H1 (cell line): ENCODE data around the gene RHO. TPM values are rescaled to one million over a fixed set of nuclear protein-coding genes. Genes with fewer than 3 reads are reported as not detected.

ENCODE experiments used
- CTCF ChIA-PET: fragments of 300-600 bp; sonication (Branson Sonifier 250); formaldehyde crosslinking; loops from one replicate; lab custom pipeline; 2021; ENCODE audit not compliant: partially characterized antibody; lab: Charles Lee
- POLR2A ChIA-PET: fragments of 300-600 bp; sonication (Branson Sonifier 250); formaldehyde crosslinking; loops from one replicate; lab custom pipeline; 2021; ENCODE audit warnings: inconsistent platforms; ENCODE audit not compliant: partially characterized antibody; lab: Charles Lee
- DNase-seq, 2 experiments: peaks; one replicate each; pipeline versions ENCODE4 v3.0.0 to v3.0.0-alpha.2; 2010 to 2022; ENCODE audit warnings: low spot score in 2 of 2, low read depth in 1 of 2, mixed read lengths in 1 of 2
- FAIRE-seq: peaks from 2 replicates; lab custom pipeline; 2011; peaks lifted over from hg19 to GRCh38; lab: Jason Lieb, UNC
- H2AFZ ChIP-seq: 2 replicates; pipeline ENCODE4 v1.8.1; 2012; ENCODE audit warnings: low read length, inconsistent platforms
- H2AK5ac ChIP-seq: 2 replicates; pipeline ENCODE4 v1.6.1; 2013; ENCODE audit warnings: low read depth, low read length
- H2BK120ac ChIP-seq: replicated peaks from 2 replicates; pipeline ENCODE3; 2013; ENCODE audit warnings: low read depth, low read length, inconsistent platforms
- H2BK12ac ChIP-seq: 2 replicates; pipeline ENCODE4 v1.6.1; 2013; ENCODE audit warnings: low read depth, low read length
- H2BK15ac ChIP-seq: 2 replicates; pipeline ENCODE4 v1.6.1; 2013; ENCODE audit warnings: low read length
- H2BK20ac ChIP-seq: 2 replicates; pipeline ENCODE4 v1.6.1; 2013; ENCODE audit warnings: low read length
- H2BK5ac ChIP-seq: 2 replicates; pipeline ENCODE4 v1.6.1; 2013; ENCODE audit warnings: low read depth, low read length
- H3K14ac ChIP-seq: 2 replicates; pipeline ENCODE4 v1.6.1; 2013; ENCODE audit warnings: inconsistent platforms; ENCODE audit not compliant: insufficient read length
- H3K18ac ChIP-seq: 2 replicates; pipeline ENCODE4 v1.6.1; 2013; ENCODE audit warnings: low read length; ENCODE audit errors: extremely low read depth
- H3K23ac ChIP-seq: 2 replicates; pipeline ENCODE4 v1.6.1; 2013; ENCODE audit warnings: inconsistent platforms; ENCODE audit not compliant: insufficient read length
- H3K23me2 ChIP-seq: 2 replicates; pipeline ENCODE4 v1.6.1; 2013; ENCODE audit warnings: low read depth, low read length
- H3K27ac ChIP-seq: 2 replicates; pipeline ENCODE4 v1.6.1; 2011; ENCODE audit warnings: low read depth, low read length, inconsistent platforms
- H3K27me3 ChIP-seq, 4 experiments: replicated peaks in 1 of 4; 1 replicate in 1 of 4; 2 replicates in 3 of 4; pipeline versions ENCODE4 v1.6.1 to v1.8.1; 2011 to 2013; ENCODE audit warnings: low read length in 3 of 4, mild to moderate bottlenecking in 3 of 4, inconsistent platforms in 2 of 4, mixed read lengths in 2 of 4, moderate library complexity in 1 of 4; ENCODE audit not compliant: control insufficient read depth in 3 of 4, insufficient read depth in 3 of 4; ENCODE audit errors: extremely low read depth in 1 of 4
- H3K36me3 ChIP-seq, 4 experiments: 2 replicates each; pipeline versions ENCODE4 v1.6.1 to v1.8.1; 2011 to 2013; ENCODE audit warnings: mild to moderate bottlenecking in 4 of 4, low read length in 3 of 4, moderate library complexity in 2 of 4, control low read depth in 1 of 4, inconsistent platforms in 1 of 4; ENCODE audit not compliant: insufficient read depth in 4 of 4, control insufficient read depth in 2 of 4
- H3K4ac ChIP-seq: replicated peaks from 2 replicates; pipeline ENCODE3; 2013; ENCODE audit warnings: low read length, low read depth, mixed read lengths, inconsistent platforms; ENCODE audit not compliant: insufficient read length
- H3K4me1 ChIP-seq, 4 experiments: replicated peaks in 1 of 4; 1 replicate in 1 of 4; 2 replicates in 3 of 4; pipeline versions ENCODE4 v1.6.1 to v1.8.1; 2011 to 2013; ENCODE audit warnings: low read length in 3 of 4, inconsistent platforms in 2 of 4, mixed read lengths in 1 of 4; ENCODE audit not compliant: insufficient read depth in 4 of 4, control insufficient read depth in 3 of 4
- H3K4me2 ChIP-seq, 2 experiments: 2 replicates each; pipeline versions ENCODE4 v1.6.1 to v1.8.1; 2011 to 2013; ENCODE audit warnings: low read depth in 2 of 2, low read length in 2 of 2, control low read depth in 1 of 2, inconsistent platforms in 1 of 2, mild to moderate bottlenecking in 1 of 2; ENCODE audit not compliant: insufficient read depth in 1 of 2
- H3K4me3 ChIP-seq, 4 experiments: fragments of 200-600, 300-600 bp in 1 of 4; sonication (generic), shearing (Covaris generic), sonication (Bioruptor Twin) in 1 of 4; 2 replicates each; pipeline versions ENCODE4 v1.5.1 to v1.8.1; 2011 to 2016; ENCODE audit warnings: low read length in 4 of 4, low read depth in 3 of 4, control low read depth in 2 of 4, inconsistent platforms in 2 of 4, mild to moderate bottlenecking in 2 of 4, mixed read lengths in 1 of 4, moderate library complexity in 1 of 4; ENCODE audit not compliant: insufficient read depth in 2 of 4; ENCODE audit errors: extremely low read depth in 1 of 4
- H3K56ac ChIP-seq: replicated peaks from 2 replicates; pipeline ENCODE3; 2013; ENCODE audit warnings: low read depth, mild to moderate bottlenecking, mixed read lengths, low read length, inconsistent platforms; ENCODE audit not compliant: insufficient read length
- H3K79me1 ChIP-seq: 2 replicates; pipeline ENCODE4 v1.6.1; 2013; ENCODE audit warnings: low read depth, low read length, control low read depth
- H3K79me2 ChIP-seq, 2 experiments: 2 replicates each; pipeline versions ENCODE4 v1.6.1 to v1.8.1; 2012 to 2013; ENCODE audit warnings: low read length in 2 of 2, mild to moderate bottlenecking in 2 of 2, inconsistent platforms in 1 of 2; ENCODE audit not compliant: insufficient read depth in 2 of 2, control insufficient read depth in 1 of 2
- H3K9ac ChIP-seq, 4 experiments: replicated peaks in 1 of 4; 1 replicate in 1 of 4; 2 replicates in 3 of 4; pipeline versions ENCODE4 v1.6.1 to v1.8.1; 2011 to 2013; ENCODE audit warnings: low read depth in 3 of 4, low read length in 3 of 4, control low read depth in 2 of 4, mild to moderate bottlenecking in 2 of 4, moderate library complexity in 2 of 4, inconsistent platforms in 1 of 4; ENCODE audit errors: extremely low read depth in 1 of 4
- H3K9me3 ChIP-seq, 2 experiments: 2 replicates each; pipeline versions ENCODE4 v1.6.1 to v1.8.1; 2012 to 2013; ENCODE audit warnings: mild to moderate bottlenecking in 2 of 2, moderate library complexity in 2 of 2, control low read depth in 1 of 2, inconsistent platforms in 1 of 2, low read depth in 1 of 2, low read length in 1 of 2, mixed read lengths in 1 of 2; ENCODE audit not compliant: insufficient read depth in 2 of 2
- H4K20me1 ChIP-seq, 2 experiments: replicated peaks in 1 of 2; 2 replicates each; pipeline versions ENCODE3 to v1.8.1; 2011 to 2013; ENCODE audit warnings: inconsistent platforms in 2 of 2, low read length in 2 of 2, mild to moderate bottlenecking in 1 of 2; ENCODE audit not compliant: insufficient read depth in 2 of 2, control insufficient read depth in 1 of 2
- H4K5ac ChIP-seq: 2 replicates; pipeline ENCODE4 v1.6.1; 2013; ENCODE audit warnings: low read length, low read depth, mixed read lengths, inconsistent platforms; ENCODE audit not compliant: insufficient read length
- H4K8ac ChIP-seq: 2 replicates; pipeline ENCODE4 v1.8.0; 2013; ENCODE audit warnings: mild to moderate bottlenecking, moderate library complexity, low read length, inconsistent platforms; ENCODE audit not compliant: insufficient read depth; ENCODE audit errors: extremely low read depth
- H4K91ac ChIP-seq: replicated peaks from 2 replicates; pipeline ENCODE3; 2013; ENCODE audit warnings: low read length, mixed read lengths, inconsistent platforms; ENCODE audit not compliant: insufficient read length
- CBX5 ChIP-seq: fragments of 300-800, 300-1000 bp; sonication (generic); IDR thresholded peaks from 2 replicates; pipeline ENCODE4 v1.7.1; 2016; ENCODE audit warnings: antibody characterized with exemption, low read length, low read depth
- CHD1 ChIP-seq: IDR thresholded peaks from 2 replicates; pipeline ENCODE4 v1.6.1; 2012; ENCODE audit warnings: low read depth, low read length, improper control_type of control experiment
- CHD2 ChIP-seq: IDR thresholded peaks from 2 replicates; pipeline ENCODE4 v1.6.1; 2012; ENCODE audit warnings: low read length, improper control_type of control experiment
- EP300 ChIP-seq, 2 experiments: IDR thresholded peaks; 1 replicate in 1 of 2; 2 replicates in 1 of 2; pipeline ENCODE4 v1.6.1; 2011 to 2012; ENCODE audit warnings: low read depth in 2 of 2, low read length in 2 of 2, mild to moderate bottlenecking in 2 of 2, borderline replicate concordance in 1 of 2, inconsistent platforms in 1 of 2, moderate library complexity in 1 of 2
- MAFK ChIP-seq: IDR thresholded peaks from 2 replicates; pipeline ENCODE4 v1.6.1; 2012; ENCODE audit warnings: low read depth, mild to moderate bottlenecking, improper control_type of control experiment, low read length
- POU5F1 ChIP-seq: IDR thresholded peaks from 2 replicates; pipeline ENCODE4 v1.6.1; 2011; ENCODE audit warnings: low read depth, mild to moderate bottlenecking, low read length, moderate library complexity
- RXRA ChIP-seq: IDR thresholded peaks from 2 replicates; pipeline ENCODE4 v1.6.1; 2011; ENCODE audit warnings: low read depth, mild to moderate bottlenecking, low read length, moderate library complexity; ENCODE audit not compliant: insufficient read depth
- SP4 ChIP-seq: IDR thresholded peaks from 2 replicates; pipeline ENCODE4 v1.6.1; 2012; ENCODE audit warnings: low read length, inconsistent platforms
- TAF7 ChIP-seq: optimal IDR thresholded peaks from 2 replicates; pipeline ENCODE3; 2011; ENCODE audit warnings: low read depth, mild to moderate bottlenecking, inconsistent platforms, low read length, moderate library complexity, borderline replicate concordance
- ZNF274 ChIP-seq: IDR thresholded peaks from 2 replicates; pipeline ENCODE4 v1.7.0; 2012; ENCODE audit warnings: low read length, borderline replicate concordance; ENCODE audit errors: extremely low read depth
- WGBS, 2 experiments: shearing (Covaris generic) in 1 of 2; methylation state at CpG; one replicate each; pipeline versions ENCODE4 v1.1.6 to v1.1.7; 2013 to 2015; ENCODE audit warnings: low lambda C conversion rate in 2 of 2, mixed read lengths in 2 of 2, inconsistent platforms in 1 of 2, low coverage in 1 of 2, missing lambda C conversion rate in 1 of 2; ENCODE audit not compliant: insufficient replicate concordance in 2 of 2, insufficient coverage in 1 of 2, insufficient read length in 1 of 2; ENCODE audit errors: extremely low coverage in 1 of 2, missing lambda C conversion rate in 1 of 2; 5-methylcytosine and 5-hydroxymethylcytosine counted together
- polyA plus RNA-seq, 7 experiments: library from polyadenylated mRNA; depleted of rRNA in 3 of 7; stranded (reverse) in 5 of 7; unstranded in 2 of 7; fragments of >200 nt in 5 of 7; fragments of 200-250 nt in 2 of 7; gene quantifications; 1 replicate in 5 of 7; 2 replicates in 1 of 7; 4 replicates in 1 of 7; pipeline versions ENCODE4 v1.2.1 to v1.2.3, GENCODE V29; 2011 to 2013; ENCODE audit warnings: missing spikeins in 2 of 7, mixed read lengths in 2 of 7
- total RNA-seq: library from RNA; stranded (reverse); fragmentation: NEBNext Ultra II Directional; extraction: Animal tissue kit (Norgen Biotek cat#: 25700); gene quantifications from 2 replicates; pipeline ENCODE4 v1.2.1, GENCODE V29; 2021
- TF ChIP-seq, protein P1 (sequence below), 3 experiments: IDR thresholded peaks; 1 replicate in 2 of 3; 2 replicates in 1 of 3; pipeline versions ENCODE4 v1.5.1 to v1.6.1; 2011; ENCODE audit warnings: low read length in 3 of 3, mild to moderate bottlenecking in 3 of 3, inconsistent platforms in 2 of 3, low read depth in 1 of 3, moderate library complexity in 1 of 3; ENCODE audit not compliant: insufficient read depth in 1 of 3; ENCODE audit errors: control extremely low read depth in 1 of 3

RHO gene
- total and polyA plus RNA-seq, 2 of the 8 experiments (the other 6 are each of a cell fraction or from before 2014, with no cell fraction given): not detected

DNA sequence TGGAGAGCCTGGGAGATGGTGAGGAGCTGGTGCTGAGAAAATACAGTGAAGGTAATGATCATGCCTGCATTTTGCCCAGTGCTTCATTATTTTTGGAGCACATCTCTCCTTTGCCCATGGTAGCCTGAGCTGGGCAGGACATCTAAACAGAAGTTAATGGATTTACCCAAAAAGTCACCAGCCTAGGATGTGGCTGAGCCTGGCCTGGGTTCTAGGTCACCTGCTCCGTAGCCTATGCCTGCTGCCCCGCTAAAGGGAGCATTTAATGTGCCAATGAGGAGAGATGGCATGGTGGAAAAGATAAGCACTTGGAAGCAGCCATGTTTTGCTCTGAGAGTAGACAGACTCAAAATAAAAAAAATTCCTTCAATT is 41.8 kb upstream of the RHO start:
- no peak overlapping the region; the same call in 1 of the 2 replicates for H3K18ac ChIP-seq
- no peak overlapping the region; a peak in 1 of 8 replicates for H3K4me3 ChIP-seq
- H3K36me3 ChIP-seq: no peaks in the 10 kb centered on the region; a peak in 2 of 8 replicates
- peak overlapping the region; percentile 51; the same call in 1 of the 2 replicates for H3K27ac ChIP-seq
- H2BK5ac ChIP-seq: 0 out of 2 replicates have a peak overlapping the region, but pooled peaks have one; percentile 27
- no peaks in the 10 kb centered on the region for H3K79me2 ChIP-seq
- WGBS, 2 experiments: 93% methylated on average over 2 of the region's 2 CpGs; no CpG with 5 or more reads in 1 of the 2 experiments
- H2BK120ac ChIP-seq: peak overlapping the region; percentile 68
- H3K9ac ChIP-seq: no peak overlapping the region
- no peak overlapping the region for H2AFZ ChIP-seq
- no peak overlapping the region for H2AK5ac ChIP-seq
- H4K8ac ChIP-seq: no peak overlapping the region; the same call in 1 of the 2 replicates
- no peak overlapping the region for H3K56ac ChIP-seq
- peak overlapping the region; percentile 4 to 32; a peak in 3 of 4 replicates for H3K4me2 ChIP-seq
- CTCF ChIA-PET: interaction anchor here (0.6 to 11.2 kb wide), 20 partner anchors 10 to 345 kb away, joined by 3 to 93 read pairs (median 4); partner anchors contain the start of genes IFT122 and MBD4
- no peak overlapping the region for H2BK15ac ChIP-seq
- no peaks in the 10 kb centered on the region for H3K9me3 ChIP-seq
- no peak overlapping the region for H3K14ac ChIP-seq
- peaks cover 5 to 17% (median 9%) of the 10 kb centered on the region in 4 experiments; a peak in 6 of 7 replicates for H3K4me1 ChIP-seq
- no peak overlapping the region for H2BK12ac ChIP-seq
- H4K20me1 ChIP-seq: no peaks in the 10 kb centered on the region
- H2BK20ac ChIP-seq: no peak overlapping the region
- H3K79me1 ChIP-seq: no peaks in the 10 kb centered on the region
- no peaks in the 10 kb centered on the region; the same call in 1 of the 2 replicates for H3K23me2 ChIP-seq
- H3K4ac ChIP-seq: no peak overlapping the region
- POLR2A ChIA-PET: interaction anchor here (0.8 to 1.4 kb wide), 5 partner anchors 26 to 113 kb away, joined by 3 to 5 read pairs (median 3); partner anchors contain the start of genes IFT122 and MBD4
- no peak for FAIRE-seq
- H3K23ac ChIP-seq: no peak overlapping the region
- peak overlapping the region; percentile 63 for H4K91ac ChIP-seq
- H4K5ac ChIP-seq: peak overlapping the region; percentile 59
- no peaks in the 10 kb centered on the region for H3K27me3 ChIP-seq
- no peak for DNase-seq
- TF ChIP-seq TAF7: no peak
- TF ChIP-seq CHD2: no peak
- TF ChIP-seq, protein P1, sequence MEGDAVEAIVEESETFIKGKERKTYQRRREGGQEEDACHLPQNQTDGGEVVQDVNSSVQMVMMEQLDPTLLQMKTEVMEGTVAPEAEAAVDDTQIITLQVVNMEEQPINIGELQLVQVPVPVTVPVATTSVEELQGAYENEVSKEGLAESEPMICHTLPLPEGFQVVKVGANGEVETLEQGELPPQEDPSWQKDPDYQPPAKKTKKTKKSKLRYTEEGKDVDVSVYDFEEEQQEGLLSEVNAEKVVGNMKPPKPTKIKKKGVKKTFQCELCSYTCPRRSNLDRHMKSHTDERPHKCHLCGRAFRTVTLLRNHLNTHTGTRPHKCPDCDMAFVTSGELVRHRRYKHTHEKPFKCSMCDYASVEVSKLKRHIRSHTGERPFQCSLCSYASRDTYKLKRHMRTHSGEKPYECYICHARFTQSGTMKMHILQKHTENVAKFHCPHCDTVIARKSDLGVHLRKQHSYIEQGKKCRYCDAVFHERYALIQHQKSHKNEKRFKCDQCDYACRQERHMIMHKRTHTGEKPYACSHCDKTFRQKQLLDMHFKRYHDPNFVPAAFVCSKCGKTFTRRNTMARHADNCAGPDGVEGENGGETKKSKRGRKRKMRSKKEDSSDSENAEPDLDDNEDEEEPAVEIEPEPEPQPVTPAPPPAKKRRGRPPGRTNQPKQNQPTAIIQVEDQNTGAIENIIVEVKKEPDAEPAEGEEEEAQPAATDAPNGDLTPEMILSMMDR (IDR thresholded peaks at IDR 0.05; ENCODE audit: control extremely low read depth in 1 of 3, insufficient read depth in 1 of 3, low read depth in 1 of 3, low read length in 3 of 3): no peak
- TF ChIP-seq MAFK: no peak
- TF ChIP-seq RXRA: no peak
- no peak for TF ChIP-seq POU5F1
- no peak for TF ChIP-seq CBX5
- no peak for TF ChIP-seq SP4
- no peak for TF ChIP-seq EP300 (IDR thresholded peaks at IDR 0.05; ENCODE audit: borderline replicate concordance in 1 of 2, low read depth in 2 of 2, low read length in 2 of 2)
- TF ChIP-seq CHD1: no peak
- no peak for TF ChIP-seq ZNF274
